GM12891 (cell line): ENCODE measurements around the gene ARHGEF7.

Experiments
- DNase-seq: peaks from one replicate; pipeline ENCODE4 v3.0.0; 2011; ENCODE audit warnings: low spot score; ENCODE audit not compliant: insufficient read length
- FAIRE-seq: peaks from 2 replicates; lab custom pipeline; 2011; peaks lifted over from hg19 to GRCh38; lab: Jason Lieb, UNC
- PAX5 ChIP-seq: IDR thresholded peaks from 2 replicates; pipeline ENCODE4 v1.6.1; 2011; ENCODE audit warnings: low read length, moderate library complexity, mild to moderate bottlenecking; ENCODE audit not compliant: insufficient read depth, severe bottlenecking
- POLR2A ChIP-seq: IDR thresholded peaks from 2 replicates; pipeline ENCODE4 v1.6.1; 2011; ENCODE audit warnings: low read depth, low read length, control low read depth
- POU2F2 ChIP-seq: IDR thresholded peaks from 2 replicates; pipeline ENCODE4 v1.6.1; 2011; ENCODE audit warnings: low read depth, mild to moderate bottlenecking, control low read depth, low read length, moderate library complexity
- SPI1 ChIP-seq: IDR thresholded peaks from 2 replicates; pipeline ENCODE4 v1.6.1; 2011; ENCODE audit warnings: low read depth, low read length, control low read depth
- TAF1 ChIP-seq: IDR thresholded peaks from 2 replicates; pipeline ENCODE4 v1.6.1; 2011; ENCODE audit warnings: low read depth, low read length, control low read depth

The ARHGEF7 gene

DNA sequence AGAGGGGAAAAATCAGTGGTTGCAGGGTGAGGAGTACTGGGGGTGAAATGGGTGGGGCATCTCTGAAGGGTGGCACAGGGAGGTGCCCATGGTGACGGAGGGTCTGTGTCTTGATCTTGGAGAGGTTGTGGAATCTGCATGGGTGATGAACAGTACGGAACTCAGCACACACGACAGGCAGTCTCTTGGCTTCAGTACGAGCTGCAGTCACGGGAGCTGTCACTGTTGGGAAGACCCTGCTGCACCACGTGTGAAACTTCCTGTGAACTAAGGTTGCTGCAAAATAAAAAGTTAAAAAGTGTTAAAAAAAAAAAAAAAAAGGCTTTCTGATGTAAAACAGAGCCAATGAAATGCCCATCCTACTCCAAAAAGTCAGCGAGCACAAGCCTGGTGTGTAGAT is 239.7 kb downstream of the ARHGEF7 start:
- FAIRE-seq (no peak), DNase-seq (no peak)
- TF ChIP-seq PAX5, result no peak
- no peak for TF ChIP-seq TAF1
- no peak for TF ChIP-seq SPI1
- TF ChIP-seq POU2F2, result no peak
- no peak for TF ChIP-seq POLR2A
